K562 (cell line): Measurements from ENCODE around the gene GPR152. TPM values are rescaled to one million over a fixed set of nuclear protein-coding genes. Genes with fewer than 3 reads are reported as not detected.
A peak's percentile ranks its signal among the peaks of the same experiment; 100 is the strongest.

Experiments
- ATAC-seq: fragments of 200-7000 bp; cut with Tn5 transposase; 3 replicates; pipeline ENCODE4 v1.9.1; 2020; ENCODE audit warnings: moderate library complexity
- BruUV-seq: library from RNA; stranded (reverse); fragments of 400-500 nt; replicated peaks from 2 replicates; lab custom pipeline; 2021; lab: Mats Ljungman, UMichigan
- CTCF ChIA-PET: fragments of 300-600 bp; formaldehyde crosslinking; extraction: SDS; loops from one replicate; lab custom pipeline; 2021; ENCODE audit warnings: low intra/inter-chr PET ratio; lab: Yijun Ruan, JAX
- POLR2A ChIA-PET: fragments of 300-600, 350-650 bp; sonication (Branson Sonifier 250); formaldehyde crosslinking; extraction: SDS; loops from one replicate; lab custom pipeline; 2021; ENCODE audit warnings: antibody characterized with exemption, inconsistent platforms; lab: Yijun Ruan, JAX
- DNase-seq, 4 experiments: peaks; one replicate each; pipeline versions ENCODE4 v3.0.0 to v3.0.0-alpha.2; 2011 to 2018; ENCODE audit warnings: low spot score in 3 of 4, mixed read lengths in 3 of 4; ENCODE audit errors: extremely low read depth in 1 of 4
- FAIRE-seq: peaks from 2 replicates; lab custom pipeline; 2011; peaks lifted over from hg19 to GRCh38; lab: Jason Lieb, UNC
- H2AFZ ChIP-seq: 2 replicates; pipeline ENCODE4 v1.6.0; 2011; ENCODE audit warnings: low read depth, low read length, control low read depth, inconsistent platforms
- H3K27ac ChIP-seq: fragments of 200-600 bp; 3 replicates; pipeline ENCODE4 v1.8.0; 2011; ENCODE audit warnings: low read depth, mild to moderate bottlenecking, control low read depth, inconsistent platforms, low read length, moderate library complexity, mixed read lengths; ENCODE audit errors: extremely low read depth
- H3K27me3 ChIP-seq, 2 experiments: fragments of 300-600 bp in 1 of 2; 2 replicates in 1 of 2; 3 replicates in 1 of 2; pipeline versions ENCODE4 v1.6.0 to v1.8.0; 2011; ENCODE audit warnings: inconsistent platforms in 2 of 2, low read length in 2 of 2, mild to moderate bottlenecking in 1 of 2, mixed read lengths in 1 of 2, moderate library complexity in 1 of 2; ENCODE audit not compliant: control insufficient read depth in 2 of 2, insufficient read depth in 2 of 2
- H3K36me3 ChIP-seq: fragments of 300-600 bp; 3 replicates; pipeline ENCODE4 v1.8.0; 2011; ENCODE audit warnings: mild to moderate bottlenecking, low read length, inconsistent platforms; ENCODE audit not compliant: control insufficient read depth, insufficient read depth
- H3K4me1 ChIP-seq, 2 experiments: fragments of 200-600 bp in 1 of 2; replicated peaks in 1 of 2; 2 replicates in 1 of 2; 3 replicates in 1 of 2; pipeline versions ENCODE4 v1.5.1 to v1.8.0; 2011; ENCODE audit warnings: inconsistent platforms in 2 of 2, low read length in 2 of 2, mild to moderate bottlenecking in 1 of 2, mixed read lengths in 1 of 2, moderate library complexity in 1 of 2; ENCODE audit not compliant: control insufficient read depth in 2 of 2, insufficient read depth in 2 of 2
- H3K4me2 ChIP-seq: 2 replicates; pipeline ENCODE4 v1.6.1; 2011; ENCODE audit warnings: low read length, control low read depth, inconsistent platforms, mixed read lengths; ENCODE audit not compliant: insufficient read depth
- H3K4me3 ChIP-seq: fragments of 200-600 bp; sonication (generic), shearing (Covaris generic); 2 replicates; pipeline ENCODE4 v1.5.1; 2016; ENCODE audit warnings: control low read depth, inconsistent platforms
- H3K79me2 ChIP-seq: fragments of 200-600 bp; 3 replicates; pipeline ENCODE4 v1.8.0; 2011; ENCODE audit warnings: low read length, inconsistent platforms; ENCODE audit not compliant: control insufficient read depth, insufficient read depth
- H3K9ac ChIP-seq, 2 experiments: 2 replicates each; pipeline versions ENCODE4 v1.6.0 to v1.6.1; 2011; ENCODE audit warnings: low read depth in 2 of 2, low read length in 2 of 2, control low read depth in 1 of 2, inconsistent platforms in 1 of 2, mild to moderate bottlenecking in 1 of 2, mixed read lengths in 1 of 2; ENCODE audit not compliant: insufficient read depth in 1 of 2
- H3K9me1 ChIP-seq: one replicate; pipeline ENCODE4 v1.6.0; 2011; ENCODE audit warnings: inconsistent platforms, mild to moderate bottlenecking, low read length, moderate library complexity; ENCODE audit not compliant: control insufficient read depth, insufficient read depth
- H3K9me3 ChIP-seq: replicated peaks from 2 replicates; pipeline ENCODE4 v1.5.1; 2011; ENCODE audit warnings: low read depth, low read length, inconsistent platforms; ENCODE audit not compliant: control insufficient read depth, insufficient read depth
- H4K20me1 ChIP-seq: replicated peaks from 2 replicates; pipeline ENCODE4 v1.6.1; 2011; ENCODE audit warnings: low read length, inconsistent platforms, mixed read lengths; ENCODE audit not compliant: control insufficient read depth, insufficient read depth
- BCOR ChIP-seq: fragments of 450-650 bp; IDR thresholded peaks from 2 replicates; pipeline ENCODE4 v1.6.1; 2016
- CBFB ChIP-seq: sonication (generic); formaldehyde crosslinking; IDR thresholded peaks from 2 replicates; pipeline ENCODE4 v1.4.0; 2020; ENCODE audit warnings: mild to moderate bottlenecking, missing genetic modification reagents
- PHB2 ChIP-seq: fragments of 450-650 bp; IDR thresholded peaks from 2 replicates; pipeline ENCODE4 v1.6.1; 2017; ENCODE audit warnings: low read depth
- POLR2B ChIP-seq: fragments of 450-650 bp; IDR thresholded peaks from 2 replicates; pipeline ENCODE4 v1.6.1; 2018; ENCODE audit warnings: low read depth; ENCODE audit not compliant: partially characterized antibody
- POLR2G ChIP-seq: fragments of 200-400 bp; formaldehyde crosslinking; IDR thresholded peaks from 2 replicates; pipeline ENCODE4 v1.6.1; 2017; ENCODE audit warnings: low read depth, mild to moderate bottlenecking, antibody characterized with exemption, low read length, moderate library complexity
- STAG1 ChIP-seq: sonication (generic); formaldehyde crosslinking; IDR thresholded peaks from 2 replicates; pipeline ENCODE4 v1.5.0; 2020; ENCODE audit warnings: missing genetic modification reagents, borderline replicate concordance
- ZBTB7A ChIP-seq: IDR thresholded peaks from 2 replicates; pipeline ENCODE4 v1.6.1; 2011; ENCODE audit warnings: low read depth, mild to moderate bottlenecking, low read length, moderate library complexity, borderline replicate concordance; ENCODE audit not compliant: control insufficient read depth
- ZNF121 ChIP-seq: sonication (generic); formaldehyde crosslinking; conservative IDR thresholded peaks from 2 replicates; pipeline ENCODE4 v1.8.0; 2022; ENCODE audit warnings: missing genetic modification reagents
- WGBS: fragments of 100-300 bp; shearing (Covaris generic); methylation state at CpG from one replicate; pipeline ENCODE4 v1.1.6; 2016; ENCODE audit warnings: low coverage, mixed read lengths; ENCODE audit not compliant: insufficient coverage; ENCODE audit errors: missing lambda C conversion rate; 5-methylcytosine and 5-hydroxymethylcytosine counted together
- in situ Hi-C: fragments of 300-500 bp; cut with MboI; formaldehyde crosslinking; loops from 4 replicates; pipeline ENCODE4 v1.15.0; 2018; ENCODE audit warnings: inconsistent platforms, mixed read lengths
- intact Hi-C: fragments of 100-400 bp; cut with micrococcal nuclease; formaldehyde crosslinking; loops from 2 replicates; pipeline ENCODE4 v1.14.2; 2022
- polyA plus RNA-seq, 8 experiments: library from polyadenylated mRNA; depleted of rRNA in 4 of 8; stranded (reverse) in 5 of 8; unstranded in 3 of 8; fragments of >200 nt; fragmentation: Nextera tagmentation in 2 of 8; fragmentation: Illumina TruSeq in 1 of 8; extraction: Ambion mirVana in 2 of 8; extraction: Trizol in 1 of 8; gene quantifications; 2 replicates each; pipeline versions ENCODE4 v1.2.1 to v1.2.3, GENCODE V29; 2011 to 2014; ENCODE audit warnings: inconsistent platforms in 1 of 8, missing spikeins in 1 of 8
- total RNA-seq, 7 experiments: library from RNA; depleted of rRNA in 6 of 7; stranded (reverse); fragments of >200 nt in 6 of 7; fragmentation: Illumina TruSeq in 2 of 7; extraction: Trizol in 2 of 7; gene quantifications; 2 replicates each; pipeline versions ENCODE4 v1.2.1 to v1.2.3, GENCODE V29; 2011 to 2021; ENCODE audit warnings: low replicate concordance in 1 of 7
- TF ChIP-seq, protein P1 (sequence below), 3 experiments: fragments of 200-800 bp in 1 of 3; fragments of 250-450 bp in 1 of 3; fragments of 450-650 bp in 1 of 3; sonication (Bioruptor Pico) in 1 of 3; sonication (Bioruptor generic) in 1 of 3; formaldehyde crosslinking in 1 of 3; IDR thresholded peaks; 2 replicates each; pipeline versions ENCODE4 v1.6.1 to v1.8.0; 2016 to 2022; ENCODE audit warnings: mild to moderate bottlenecking in 2 of 3, missing genetic modification characterization in 2 of 3, missing compliant biosample characterization in 1 of 3, moderate library complexity in 1 of 3

GPR152 gene
- total and polyA plus RNA-seq, 9 of the 15 experiments (the other 6 are each of a cell fraction or from before 2014, with no cell fraction given), result not detected

DNA sequence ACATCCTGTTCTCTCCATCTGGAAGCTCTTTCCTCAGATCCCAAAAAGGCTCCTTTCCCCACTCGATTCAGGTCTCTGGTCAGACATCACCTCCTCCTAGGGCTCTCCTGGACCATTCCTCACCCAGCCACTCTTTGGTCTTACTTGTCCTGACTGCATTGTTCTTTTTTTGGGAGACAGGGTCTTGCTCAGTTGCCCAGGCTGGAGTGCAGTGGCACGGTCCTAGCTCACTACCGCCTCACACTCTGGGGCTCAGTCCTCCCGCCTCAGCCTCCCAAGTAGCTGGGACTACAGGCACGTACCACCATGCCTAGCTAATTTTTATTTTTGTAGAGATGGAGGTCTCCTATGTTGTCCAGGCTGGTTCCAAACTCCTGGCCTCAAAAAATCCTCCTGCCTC is 7.0 kb downstream of the GPR152 start:
- no peak for ATAC-seq
- no peaks in the 10 kb centered on the region for H3K27me3 ChIP-seq
- H3K4me1 ChIP-seq, result peaks cover 7 to 44% of the 10 kb centered on the region in 2 experiments; a peak in 4 of 5 replicates
- no peak overlapping the region for H3K27ac ChIP-seq
- no peak for FAIRE-seq
- DNase-seq, result no peak
- TF ChIP-seq POLR2B, result no peak
- peak; percentile 88 for TF ChIP-seq ZNF121 (CRISPR knock-in tag)
- H3K79me2 ChIP-seq, result peaks cover 13% of the 10 kb centered on the region
- no peak overlapping the region for H3K9ac ChIP-seq
- no peak overlapping the region for H3K4me2 ChIP-seq
- H2AFZ ChIP-seq, result no peak overlapping the region
- no TSS peak for BruUV-seq
- WGBS, result 81% methylated on average over 5 of the region's 5 CpGs
- ChIA-PET POLR2A (interaction anchor here (0.6 to 1.2 kb wide), 2 partner anchors 11 to 44 kb away, joined by 3 to 5 read pairs; no protein-coding TSS in a partner anchor), CTCF (no interaction called here)
- no peaks in the 10 kb centered on the region for H3K9me1 ChIP-seq
- in situ Hi-C loops (no loop called here), intact Hi-C loops (no loop called here)
- H3K36me3 ChIP-seq, result peaks cover 19% of the 10 kb centered on the region; the same call in 2 of the 3 replicates
- H3K4me3 ChIP-seq, result no peak overlapping the region
- no peaks in the 10 kb centered on the region for H4K20me1 ChIP-seq
- no peaks in the 10 kb centered on the region for H3K9me3 ChIP-seq

DNA sequence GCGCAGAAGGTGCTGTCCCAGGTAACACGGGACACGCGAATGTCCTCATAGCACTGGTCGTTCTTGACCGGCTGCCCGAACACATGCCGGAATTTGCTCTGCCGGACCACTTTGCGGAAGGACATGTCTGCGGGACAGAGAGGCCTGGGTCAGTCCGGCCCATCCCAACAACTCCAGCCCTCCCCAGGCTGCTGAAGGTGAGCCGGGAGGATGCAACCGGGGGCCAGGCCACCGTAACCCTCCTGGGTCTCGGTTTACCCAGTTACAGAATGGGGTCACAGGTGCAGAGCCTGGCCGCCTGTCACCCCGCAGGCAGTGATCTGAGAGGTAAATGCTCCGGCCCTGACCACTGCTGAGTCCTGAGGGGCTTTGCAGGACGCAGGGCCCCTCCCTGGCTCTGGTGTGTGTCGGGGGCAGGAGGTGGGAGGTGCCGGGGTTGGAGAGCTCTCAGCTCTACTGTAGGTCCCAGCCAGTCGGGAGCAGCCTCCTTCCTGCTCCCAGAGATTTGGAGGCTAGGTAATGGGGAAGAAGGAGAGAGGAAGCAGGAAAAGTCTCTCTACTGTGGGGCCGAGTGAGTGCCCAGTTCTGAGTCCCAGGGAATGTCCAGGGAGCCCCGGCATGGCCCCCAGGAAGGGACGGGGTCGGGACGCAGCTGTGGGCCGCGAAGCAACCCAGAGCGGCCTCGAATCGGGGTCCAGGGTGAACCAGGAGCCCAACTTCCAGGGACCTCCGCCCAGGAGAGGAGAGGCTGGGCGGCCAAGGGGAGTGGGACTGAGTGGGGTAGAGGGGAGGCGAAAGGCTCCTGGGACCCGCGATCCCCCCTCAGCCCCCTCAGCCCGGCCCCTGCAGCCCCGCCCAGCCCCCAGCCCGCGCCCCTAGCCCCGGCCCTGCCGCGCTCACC is 9.8 kb downstream of the GPR152 start:
- in situ Hi-C loops (no loop called here), intact Hi-C loops (no loop called here)
- H3K36me3 ChIP-seq, result peaks cover 44% of the 10 kb centered on the region; the same call in 2 of the 3 replicates
- ChIA-PET CTCF (no interaction called here), POLR2A (interaction anchor here (0.8 kb wide), 2 partner anchors 9 to 41 kb away, joined by 3 to 5 read pairs; partner anchors contain the start of gene PPP1CA)
- no peaks in the 10 kb centered on the region for H3K27me3 ChIP-seq
- H3K9me3 ChIP-seq, result no peaks in the 10 kb centered on the region
- H2AFZ ChIP-seq, result 0 out of 2 replicates have a peak overlapping the region, but pooled peaks have one; percentile 39
- peak overlapping the region; percentile 72 for H3K4me2 ChIP-seq
- ATAC-seq (peak; percentile 39), DNase-seq (peak in 3 of 4 experiments; percentile 35 to 55 (median 49)), FAIRE-seq (no peak)
- H3K4me1 ChIP-seq, result peaks cover 7 to 67% of the 10 kb centered on the region in 2 experiments; a peak in 4 of 5 replicates
- H3K4me3 ChIP-seq, result peak overlapping the region; percentile 51
- H3K9ac ChIP-seq, result peak overlapping the region; percentile 75 to 93
- no peaks in the 10 kb centered on the region for H3K9me1 ChIP-seq
- H3K27ac ChIP-seq, result peak overlapping the region; percentile 80
- peaks cover 13% of the 10 kb centered on the region for H3K79me2 ChIP-seq
- 26% methylated on average over 12 of the region's 45 CpGs for WGBS
- no peaks in the 10 kb centered on the region for H4K20me1 ChIP-seq
- BruUV-seq, result no TSS peak
- TF ChIP-seq PHB2 (no peak), POLR2G (peak; percentile 45), STAG1 (CRISPR knock-in tag) (0 out of 2 replicates have a peak, but pooled peaks have one; percentile 15), CBFB (CRISPR knock-in tag) (0 out of 2 replicates have a peak, but pooled peaks have one; percentile 24), BCOR (peak; percentile 50; the same call in 1 of the 2 replicates), ZBTB7A (0 out of 2 replicates have a peak, but pooled peaks have one; percentile 18)
- TF ChIP-seq, protein P1, sequence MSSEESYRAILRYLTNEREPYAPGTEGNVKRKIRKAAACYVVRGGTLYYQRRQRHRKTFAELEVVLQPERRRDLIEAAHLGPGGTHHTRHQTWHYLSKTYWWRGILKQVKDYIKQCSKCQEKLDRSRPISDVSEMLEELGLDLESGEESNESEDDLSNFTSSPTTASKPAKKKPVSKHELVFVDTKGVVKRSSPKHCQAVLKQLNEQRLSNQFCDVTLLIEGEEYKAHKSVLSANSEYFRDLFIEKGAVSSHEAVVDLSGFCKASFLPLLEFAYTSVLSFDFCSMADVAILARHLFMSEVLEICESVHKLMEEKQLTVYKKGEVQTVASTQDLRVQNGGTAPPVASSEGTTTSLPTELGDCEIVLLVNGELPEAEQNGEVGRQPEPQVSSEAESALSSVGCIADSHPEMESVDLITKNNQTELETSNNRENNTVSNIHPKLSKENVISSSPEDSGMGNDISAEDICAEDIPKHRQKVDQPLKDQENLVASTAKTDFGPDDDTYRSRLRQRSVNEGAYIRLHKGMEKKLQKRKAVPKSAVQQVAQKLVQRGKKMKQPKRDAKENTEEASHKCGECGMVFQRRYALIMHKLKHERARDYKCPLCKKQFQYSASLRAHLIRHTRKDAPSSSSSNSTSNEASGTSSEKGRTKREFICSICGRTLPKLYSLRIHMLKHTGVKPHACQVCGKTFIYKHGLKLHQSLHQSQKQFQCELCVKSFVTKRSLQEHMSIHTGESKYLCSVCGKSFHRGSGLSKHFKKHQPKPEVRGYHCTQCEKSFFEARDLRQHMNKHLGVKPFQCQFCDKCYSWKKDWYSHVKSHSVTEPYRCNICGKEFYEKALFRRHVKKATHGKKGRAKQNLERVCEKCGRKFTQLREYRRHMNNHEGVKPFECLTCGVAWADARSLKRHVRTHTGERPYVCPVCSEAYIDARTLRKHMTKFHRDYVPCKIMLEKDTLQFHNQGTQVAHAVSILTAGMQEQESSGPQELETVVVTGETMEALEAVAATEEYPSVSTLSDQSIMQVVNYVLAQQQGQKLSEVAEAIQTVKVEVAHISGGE (CRISPR knock-in tag; IDR thresholded peaks at IDR 0.05), result 0 out of 6 replicates have a peak, but pooled peaks of 1 of the 3 experiments have one; percentile 22
